Measurements from ENCODE around the gene SNRNP70.
"Not testable (repeated sequence)": the region's sequence is repeated elsewhere in the genome, so short reads cannot be mapped to it uniquely, and the experiment has no call there.

SNRNP70 gene

GRCh38 chr19:49136771-49137171 is 51.5 kb downstream of the SNRNP70 start:
- no peak for DNase-seq (ENCODE audit: extremely low read depth, low read depth)
- no peak overlapping the region for H3K4me3 ChIP-seq (replicated peaks; ENCODE audit: low read depth, low read length)

GRCh38 chr19:49140951-49141350 is 55.7 kb downstream of the SNRNP70 start:
- no peak for TF ChIP-seq CTCF (IDR thresholded peaks at IDR 0.05; ENCODE audit: low read depth, low read length, missing control alignments)
- no peak overlapping the region for H3K4me3 ChIP-seq (replicated peaks; ENCODE audit: low read depth, low read length)

More at GRCh38 chr19:49136771-49137171, 51.5 kb downstream of the SNRNP70 start:
- TF ChIP-seq CTCF (IDR thresholded peaks at IDR 0.05; ENCODE audit: low read depth, low read length, missing control alignments): no peak

GRCh38 chr19:49141352-49141751 is 56.1 kb downstream of the SNRNP70 start:
- no peak for DNase-seq (ENCODE audit: extremely low read depth, low read depth)
- H3K4me3 ChIP-seq (replicated peaks; ENCODE audit: low read depth, low read length): no peak overlapping the region
- no peak for TF ChIP-seq CTCF (IDR thresholded peaks at IDR 0.05; ENCODE audit: low read depth, low read length, missing control alignments)

More at GRCh38 chr19:49140951-49141350, 55.7 kb downstream of the SNRNP70 start:
- DNase-seq (ENCODE audit: extremely low read depth, low read depth): no peak

GRCh38 chr19:49142866-49143335 is 57.6 kb downstream of the SNRNP70 start:
- TF ChIP-seq CTCF (IDR thresholded peaks at IDR 0.05; ENCODE audit: low read depth, low read length, missing control alignments): no peak
- DNase-seq (ENCODE audit: extremely low read depth, low read depth): no peak
- peak overlapping the region; percentile 54 for H3K4me3 ChIP-seq (replicated peaks; ENCODE audit: low read depth, low read length)

GRCh38 chr19:49145573-49146407 is 60.5 kb downstream of the SNRNP70 start:
- DNase-seq (ENCODE audit: extremely low read depth, low read depth): no peak
- H3K4me3 ChIP-seq (replicated peaks; ENCODE audit: low read depth, low read length): no peak overlapping the region
- TF ChIP-seq CTCF (IDR thresholded peaks at IDR 0.05; ENCODE audit: low read depth, low read length, missing control alignments): peak; percentile 84

- DNase-seq (ENCODE audit: extremely low read depth, low read depth); H3K4me3 ChIP-seq (replicated peaks; ENCODE audit: low read depth, low read length): not testable (repeated sequence)
These were observed 61.1 kb downstream of the SNRNP70 start for GRCh38 chr19:49146408-49146770.

- H3K4me3 ChIP-seq (replicated peaks; ENCODE audit: low read depth, low read length): no peak overlapping the region
- no peak for TF ChIP-seq CTCF (IDR thresholded peaks at IDR 0.05; ENCODE audit: low read depth, low read length, missing control alignments)
- no peak for DNase-seq (ENCODE audit: extremely low read depth, low read depth)
These were observed 62.9 kb downstream of the SNRNP70 start for GRCh38 chr19:49148044-49148682.

Measured in HFF-Myc (cell line).